GM19395 (cell line): ENCODE measurements around the gene CYTIP.
"Not testable (repeated sequence)": the region's sequence is repeated elsewhere in the genome, so short reads cannot be mapped to it uniquely, and the experiment has no call there.

ENCODE experiments used
- ATAC-seq: cut with Tn5 transposase; IDR thresholded peaks from one replicate; pipeline ENCODE4 v1.9.1; 2021; ENCODE audit warnings: mild to moderate bottlenecking, moderate library complexity; ENCODE audit not compliant: unreplicated experiment

CYTIP gene

GRCh38 chr2:157386747-157387146, 57.1 kb downstream of the CYTIP start:
- no peak for ATAC-seq

- ATAC-seq = no peak
These were observed 57.6 kb downstream of the CYTIP start for GRCh38 chr2:157386247-157386646.

GRCh38 chr2:157377861-157378260, 66.0 kb downstream of the CYTIP start:
- ATAC-seq = no peak

GRCh38 chr2:157376041-157376440, 67.8 kb downstream of the CYTIP start:
- ATAC-seq = no peak

- ATAC-seq = no peak
These were observed 68.5 kb downstream of the CYTIP start for GRCh38 chr2:157375384-157375783.

- not testable (repeated sequence) for ATAC-seq
These were observed 75.4 kb downstream of the CYTIP start for GRCh38 chr2:157368508-157368907.

- no peak for ATAC-seq
These were observed 76.2 kb downstream of the CYTIP start for GRCh38 chr2:157367704-157368103.
